DMS79 treated with DMSO at 0.1 percent for 48 hours (cell line): ENCODE data around the gene MUSK.
"Not testable (repeated sequence)": the region's sequence is repeated elsewhere in the genome, so short reads cannot be mapped to it uniquely, and the experiment has no call there.

Source experiments
- DNase-seq: peaks from one replicate; lab custom pipeline; 2025; lab: John Stamatoyannopoulos, UW

The MUSK gene

GRCh38 chr9:110762783-110763182, 94.2 kb downstream of the MUSK start:
- DNase-seq: no peak

- no peak for DNase-seq
These were observed 95.0 kb downstream of the MUSK start for GRCh38 chr9:110763568-110763967.

GRCh38 chr9:110764006-110764405, 95.4 kb downstream of the MUSK start:
- DNase-seq: no peak

- no peak for DNase-seq
These were observed 97.3 kb downstream of the MUSK start for GRCh38 chr9:110765926-110766325.

GRCh38 chr9:110767559-110768063, 99.0 kb downstream of the MUSK start:
- DNase-seq: no peak

- no peak for DNase-seq
These were observed 100.3 kb downstream of the MUSK start for GRCh38 chr9:110768886-110769285.

- DNase-seq: no peak
These were observed 101.1 kb downstream of the MUSK start for GRCh38 chr9:110769667-110770066.

- DNase-seq: no peak
These were observed 107.1 kb downstream of the MUSK start for GRCh38 chr9:110775724-110776123.

- DNase-seq: no peak
These were observed 107.6 kb downstream of the MUSK start for GRCh38 chr9:110776221-110776620.

- DNase-seq: no peak
These were observed 108.7 kb downstream of the MUSK start for GRCh38 chr9:110777196-110777875.

GRCh38 chr9:110777876-110778215, 109.3 kb downstream of the MUSK start:
- no peak for DNase-seq

- DNase-seq: no peak
These were observed 114.1 kb downstream of the MUSK start for GRCh38 chr9:110782701-110783100.

- DNase-seq: no peak
These were observed 115.7 kb downstream of the MUSK start for GRCh38 chr9:110784309-110784708.

GRCh38 chr9:110785166-110785565, 116.6 kb downstream of the MUSK start:
- no peak for DNase-seq

- DNase-seq: not testable (repeated sequence)
These were observed 119.8 kb downstream of the MUSK start for GRCh38 chr9:110788396-110788795.

GRCh38 chr9:110788871-110789270, 120.3 kb downstream of the MUSK start:
- DNase-seq: no peak

- DNase-seq: no peak
These were observed 129.0 kb downstream of the MUSK start for GRCh38 chr9:110797611-110798010.

GRCh38 chr9:110799396-110799795, 130.8 kb downstream of the MUSK start:
- DNase-seq: no peak

- DNase-seq: no peak
These were observed 132.8 kb downstream of the MUSK start for GRCh38 chr9:110801426-110801825.

GRCh38 chr9:110802416-110803035, 133.9 kb downstream of the MUSK start:
- no peak for DNase-seq

GRCh38 chr9:110807956-110808598, 139.5 kb downstream of the MUSK start:
- DNase-seq: no peak

GRCh38 chr9:110808599-110808980, 140.0 kb downstream of the MUSK start:
- DNase-seq: no peak

GRCh38 chr9:110809038-110809595, 140.5 kb downstream of the MUSK start:
- no peak for DNase-seq
